Measurements from ENCODE around the gene VTI1A. TPM values are rescaled to one million over a fixed set of nuclear protein-coding genes. Genes with fewer than 3 reads are reported as not detected.

VTI1A gene
- total and polyA plus RNA-seq, 2 of the 8 experiments (the other 6 are each of a cell fraction or from before 2014, with no cell fraction given): 6.0 to 20.0 TPM

GRCh38 chr10:112454910-112455779 is 8.1 kb downstream of the VTI1A start:
- H2AFZ ChIP-seq (ENCODE audit: low read length): no peak overlapping the region
- no peak overlapping the region for H3K4ac ChIP-seq (replicated peaks; ENCODE audit: insufficient read length, low read depth, low read length)
- no peak overlapping the region for H3K56ac ChIP-seq (replicated peaks; ENCODE audit: insufficient read length, low read depth, low read length)
- H3K18ac ChIP-seq (ENCODE audit: extremely low read depth, low read length): no peak overlapping the region
- no peak overlapping the region for H4K8ac ChIP-seq (ENCODE audit: extremely low read depth, insufficient read depth, low read length)
- no peaks in the 10 kb centered on the region for H3K4me1 ChIP-seq (replicated peaks in 1 of 4; ENCODE audit: control insufficient read depth in 3 of 4, insufficient read depth in 4 of 4, low read length in 3 of 4)
- no peak overlapping the region for H3K9ac ChIP-seq (replicated peaks in 1 of 4; ENCODE audit: extremely low read depth in 1 of 4, low read depth in 3 of 4, low read length in 3 of 4)
- H3K27me3 ChIP-seq (replicated peaks in 1 of 4; ENCODE audit: control insufficient read depth in 3 of 4, extremely low read depth in 1 of 4, insufficient read depth in 3 of 4, low read length in 3 of 4): no peaks in the 10 kb centered on the region
- no peaks in the 10 kb centered on the region; a peak in 1 of 8 replicates for H3K36me3 ChIP-seq (ENCODE audit: control insufficient read depth in 2 of 4, insufficient read depth in 4 of 4, low read length in 3 of 4)
- ChIA-PET CTCF (ENCODE audit: partially characterized antibody) (interaction anchor here (0.9 to 2.3 kb wide), 5 partner anchors 9 to 146 kb away, joined by 3 to 26 read pairs (median 3); no protein-coding TSS in a partner anchor), POLR2A (ENCODE audit: partially characterized antibody) (interaction anchor here (0.9 to 2.4 kb wide), 2 partner anchors 8 to 11 kb away, joined by 3 to 16 read pairs; partner anchors contain the start of genes VTI1A and ZDHHC6)
- H3K14ac ChIP-seq (ENCODE audit: insufficient read length): no peak overlapping the region
- no peak overlapping the region for H3K23ac ChIP-seq (ENCODE audit: insufficient read length)
- H2BK20ac ChIP-seq (ENCODE audit: low read length): no peak overlapping the region
- H2BK120ac ChIP-seq (replicated peaks; ENCODE audit: low read depth, low read length): no peak overlapping the region
- no peak overlapping the region for H2BK15ac ChIP-seq (ENCODE audit: low read length)
- H2BK12ac ChIP-seq (ENCODE audit: low read depth, low read length): no peak overlapping the region
- H3K79me1 ChIP-seq (ENCODE audit: low read depth, low read length): no peaks in the 10 kb centered on the region; the same call in 1 of the 2 replicates
- DNase-seq (ENCODE audit: low read depth in 1 of 2, low spot score in 2 of 2): no peak
- no peak overlapping the region for H3K27ac ChIP-seq (ENCODE audit: low read depth, low read length)
- no peaks in the 10 kb centered on the region for H3K9me3 ChIP-seq (ENCODE audit: insufficient read depth in 2 of 2, low read depth in 1 of 2, low read length in 1 of 2)
- H4K20me1 ChIP-seq (replicated peaks in 1 of 2; ENCODE audit: control insufficient read depth in 1 of 2, insufficient read depth in 2 of 2, low read length in 2 of 2): no peaks in the 10 kb centered on the region
- H3K4me2 ChIP-seq (ENCODE audit: insufficient read depth in 1 of 2, low read depth in 2 of 2, low read length in 2 of 2): no peak overlapping the region
- H2AK5ac ChIP-seq (ENCODE audit: low read depth, low read length): no peak overlapping the region; the same call in 1 of the 2 replicates
- H3K79me2 ChIP-seq (ENCODE audit: control insufficient read depth in 1 of 2, insufficient read depth in 2 of 2, low read length in 2 of 2): peaks cover 0 to 24% of the 10 kb centered on the region in 2 experiments; a peak in 2 of 4 replicates
- H3K4me3 ChIP-seq (ENCODE audit: extremely low read depth in 1 of 4, insufficient read depth in 2 of 4, low read depth in 3 of 4, low read length in 4 of 4): no peak overlapping the region
- no peak overlapping the region for H2BK5ac ChIP-seq (ENCODE audit: low read depth, low read length)
- FAIRE-seq: no peak
- no peaks in the 10 kb centered on the region for H3K23me2 ChIP-seq (ENCODE audit: low read depth, low read length)
- WGBS, 2 experiments (ENCODE audit: extremely low coverage in 1 of 2, insufficient coverage in 1 of 2, insufficient read length in 1 of 2, insufficient replicate concordance in 2 of 2, low coverage in 1 of 2, low lambda C conversion rate in 2 of 2, missing lambda C conversion rate in 1 of 2): 55% methylated on average over 1 of the region's 3 CpGs; no CpG with 5 or more reads in 1 of the 2 experiments
- no peak overlapping the region for H4K5ac ChIP-seq (ENCODE audit: insufficient read length, low read depth, low read length)
- no peak overlapping the region for H4K91ac ChIP-seq (replicated peaks; ENCODE audit: insufficient read length, low read length)
- TF ChIP-seq EGR1 (IDR thresholded peaks at IDR 0.05; ENCODE audit: borderline replicate concordance, low read depth, low read length): no peak
- no peak for TF ChIP-seq MAX (IDR thresholded peaks at IDR 0.05)
- TF ChIP-seq RXRA (IDR thresholded peaks at IDR 0.05; ENCODE audit: insufficient read depth, low read depth, low read length): no peak
- no peak for TF ChIP-seq KDM5A (IDR thresholded peaks at IDR 0.05; ENCODE audit: low read length)
